H1 (cell line): ENCODE results near the gene POLDIP3. TPM values are rescaled to one million over a fixed set of nuclear protein-coding genes. Genes with fewer than 3 reads are reported as not detected.

Experiments
- CTCF ChIA-PET: fragments of 300-600 bp; sonication (Branson Sonifier 250); formaldehyde crosslinking; loops from one replicate; lab custom pipeline; 2021; ENCODE audit not compliant: partially characterized antibody; lab: Charles Lee
- POLR2A ChIA-PET: fragments of 300-600 bp; sonication (Branson Sonifier 250); formaldehyde crosslinking; loops from one replicate; lab custom pipeline; 2021; ENCODE audit warnings: inconsistent platforms; ENCODE audit not compliant: partially characterized antibody; lab: Charles Lee
- DNase-seq, 2 experiments: peaks; one replicate each; pipeline versions ENCODE4 v3.0.0 to v3.0.0-alpha.2; 2010 to 2022; ENCODE audit warnings: low spot score in 2 of 2, low read depth in 1 of 2, mixed read lengths in 1 of 2
- FAIRE-seq: peaks from 2 replicates; lab custom pipeline; 2011; peaks lifted over from hg19 to GRCh38; lab: Jason Lieb, UNC
- H2AFZ ChIP-seq: 2 replicates; pipeline ENCODE4 v1.8.1; 2012; ENCODE audit warnings: low read length, inconsistent platforms
- H2AK5ac ChIP-seq: 2 replicates; pipeline ENCODE4 v1.6.1; 2013; ENCODE audit warnings: low read depth, low read length
- H2BK120ac ChIP-seq: replicated peaks from 2 replicates; pipeline ENCODE3; 2013; ENCODE audit warnings: low read depth, low read length, inconsistent platforms
- H2BK12ac ChIP-seq: 2 replicates; pipeline ENCODE4 v1.6.1; 2013; ENCODE audit warnings: low read depth, low read length
- H2BK15ac ChIP-seq: 2 replicates; pipeline ENCODE4 v1.6.1; 2013; ENCODE audit warnings: low read length
- H2BK20ac ChIP-seq: 2 replicates; pipeline ENCODE4 v1.6.1; 2013; ENCODE audit warnings: low read length
- H2BK5ac ChIP-seq: 2 replicates; pipeline ENCODE4 v1.6.1; 2013; ENCODE audit warnings: low read depth, low read length
- H3K14ac ChIP-seq: 2 replicates; pipeline ENCODE4 v1.6.1; 2013; ENCODE audit warnings: inconsistent platforms; ENCODE audit not compliant: insufficient read length
- H3K18ac ChIP-seq: 2 replicates; pipeline ENCODE4 v1.6.1; 2013; ENCODE audit warnings: low read length; ENCODE audit errors: extremely low read depth
- H3K23ac ChIP-seq: 2 replicates; pipeline ENCODE4 v1.6.1; 2013; ENCODE audit warnings: inconsistent platforms; ENCODE audit not compliant: insufficient read length
- H3K23me2 ChIP-seq: 2 replicates; pipeline ENCODE4 v1.6.1; 2013; ENCODE audit warnings: low read depth, low read length
- H3K27ac ChIP-seq: 2 replicates; pipeline ENCODE4 v1.6.1; 2011; ENCODE audit warnings: low read depth, low read length, inconsistent platforms
- H3K27me3 ChIP-seq, 4 experiments: replicated peaks in 1 of 4; 1 replicate in 1 of 4; 2 replicates in 3 of 4; pipeline versions ENCODE4 v1.6.1 to v1.8.1; 2011 to 2013; ENCODE audit warnings: low read length in 3 of 4, mild to moderate bottlenecking in 3 of 4, inconsistent platforms in 2 of 4, mixed read lengths in 2 of 4, moderate library complexity in 1 of 4; ENCODE audit not compliant: control insufficient read depth in 3 of 4, insufficient read depth in 3 of 4; ENCODE audit errors: extremely low read depth in 1 of 4
- H3K36me3 ChIP-seq, 4 experiments: 2 replicates each; pipeline versions ENCODE4 v1.6.1 to v1.8.1; 2011 to 2013; ENCODE audit warnings: mild to moderate bottlenecking in 4 of 4, low read length in 3 of 4, moderate library complexity in 2 of 4, control low read depth in 1 of 4, inconsistent platforms in 1 of 4; ENCODE audit not compliant: insufficient read depth in 4 of 4, control insufficient read depth in 2 of 4
- H3K4ac ChIP-seq: replicated peaks from 2 replicates; pipeline ENCODE3; 2013; ENCODE audit warnings: low read length, low read depth, mixed read lengths, inconsistent platforms; ENCODE audit not compliant: insufficient read length
- H3K4me1 ChIP-seq, 4 experiments: replicated peaks in 1 of 4; 1 replicate in 1 of 4; 2 replicates in 3 of 4; pipeline versions ENCODE4 v1.6.1 to v1.8.1; 2011 to 2013; ENCODE audit warnings: low read length in 3 of 4, inconsistent platforms in 2 of 4, mixed read lengths in 1 of 4; ENCODE audit not compliant: insufficient read depth in 4 of 4, control insufficient read depth in 3 of 4
- H3K4me2 ChIP-seq, 2 experiments: 2 replicates each; pipeline versions ENCODE4 v1.6.1 to v1.8.1; 2011 to 2013; ENCODE audit warnings: low read depth in 2 of 2, low read length in 2 of 2, control low read depth in 1 of 2, inconsistent platforms in 1 of 2, mild to moderate bottlenecking in 1 of 2; ENCODE audit not compliant: insufficient read depth in 1 of 2
- H3K4me3 ChIP-seq, 4 experiments: fragments of 200-600, 300-600 bp in 1 of 4; sonication (generic), shearing (Covaris generic), sonication (Bioruptor Twin) in 1 of 4; 2 replicates each; pipeline versions ENCODE4 v1.5.1 to v1.8.1; 2011 to 2016; ENCODE audit warnings: low read length in 4 of 4, low read depth in 3 of 4, control low read depth in 2 of 4, inconsistent platforms in 2 of 4, mild to moderate bottlenecking in 2 of 4, mixed read lengths in 1 of 4, moderate library complexity in 1 of 4; ENCODE audit not compliant: insufficient read depth in 2 of 4; ENCODE audit errors: extremely low read depth in 1 of 4
- H3K56ac ChIP-seq: replicated peaks from 2 replicates; pipeline ENCODE3; 2013; ENCODE audit warnings: low read depth, mild to moderate bottlenecking, mixed read lengths, low read length, inconsistent platforms; ENCODE audit not compliant: insufficient read length
- H3K79me1 ChIP-seq: 2 replicates; pipeline ENCODE4 v1.6.1; 2013; ENCODE audit warnings: low read depth, low read length, control low read depth
- H3K79me2 ChIP-seq, 2 experiments: 2 replicates each; pipeline versions ENCODE4 v1.6.1 to v1.8.1; 2012 to 2013; ENCODE audit warnings: low read length in 2 of 2, mild to moderate bottlenecking in 2 of 2, inconsistent platforms in 1 of 2; ENCODE audit not compliant: insufficient read depth in 2 of 2, control insufficient read depth in 1 of 2
- H3K9ac ChIP-seq, 4 experiments: replicated peaks in 1 of 4; 1 replicate in 1 of 4; 2 replicates in 3 of 4; pipeline versions ENCODE4 v1.6.1 to v1.8.1; 2011 to 2013; ENCODE audit warnings: low read depth in 3 of 4, low read length in 3 of 4, control low read depth in 2 of 4, mild to moderate bottlenecking in 2 of 4, moderate library complexity in 2 of 4, inconsistent platforms in 1 of 4; ENCODE audit errors: extremely low read depth in 1 of 4
- H3K9me3 ChIP-seq, 2 experiments: 2 replicates each; pipeline versions ENCODE4 v1.6.1 to v1.8.1; 2012 to 2013; ENCODE audit warnings: mild to moderate bottlenecking in 2 of 2, moderate library complexity in 2 of 2, control low read depth in 1 of 2, inconsistent platforms in 1 of 2, low read depth in 1 of 2, low read length in 1 of 2, mixed read lengths in 1 of 2; ENCODE audit not compliant: insufficient read depth in 2 of 2
- H4K20me1 ChIP-seq, 2 experiments: replicated peaks in 1 of 2; 2 replicates each; pipeline versions ENCODE3 to v1.8.1; 2011 to 2013; ENCODE audit warnings: inconsistent platforms in 2 of 2, low read length in 2 of 2, mild to moderate bottlenecking in 1 of 2; ENCODE audit not compliant: insufficient read depth in 2 of 2, control insufficient read depth in 1 of 2
- H4K5ac ChIP-seq: 2 replicates; pipeline ENCODE4 v1.6.1; 2013; ENCODE audit warnings: low read length, low read depth, mixed read lengths, inconsistent platforms; ENCODE audit not compliant: insufficient read length
- H4K8ac ChIP-seq: 2 replicates; pipeline ENCODE4 v1.8.0; 2013; ENCODE audit warnings: mild to moderate bottlenecking, moderate library complexity, low read length, inconsistent platforms; ENCODE audit not compliant: insufficient read depth; ENCODE audit errors: extremely low read depth
- H4K91ac ChIP-seq: replicated peaks from 2 replicates; pipeline ENCODE3; 2013; ENCODE audit warnings: low read length, mixed read lengths, inconsistent platforms; ENCODE audit not compliant: insufficient read length
- ASH2L ChIP-seq: fragments of 200-600, 300-600 bp; sonication (generic); IDR thresholded peaks from one replicate; pipeline ENCODE4 v1.7.1; 2017; ENCODE audit warnings: low read length
- BCL11A ChIP-seq, 2 experiments: IDR thresholded peaks; one replicate each; pipeline ENCODE4 v1.6.1; 2011; ENCODE audit warnings: low read depth in 2 of 2, low read length in 2 of 2, mild to moderate bottlenecking in 2 of 2
- CHD2 ChIP-seq: IDR thresholded peaks from 2 replicates; pipeline ENCODE4 v1.6.1; 2012; ENCODE audit warnings: low read length, improper control_type of control experiment
- GTF2F1 ChIP-seq: IDR thresholded peaks from 2 replicates; pipeline ENCODE4 v1.6.1; 2012; ENCODE audit warnings: low read depth, low read length, improper control_type of control experiment, borderline replicate concordance
- MAFK ChIP-seq: IDR thresholded peaks from 2 replicates; pipeline ENCODE4 v1.6.1; 2012; ENCODE audit warnings: low read depth, mild to moderate bottlenecking, improper control_type of control experiment, low read length
- NRF1 ChIP-seq: IDR thresholded peaks from 2 replicates; pipeline ENCODE4 v1.6.1; 2011; ENCODE audit warnings: mild to moderate bottlenecking, low read depth, low read length, improper control_type of control experiment
- SIN3A ChIP-seq, 2 experiments: IDR thresholded peaks in 1 of 2; conservative IDR thresholded peaks in 1 of 2; 2 replicates each; pipeline ENCODE4 v1.6.1; 2011 to 2012; ENCODE audit warnings: low read length in 2 of 2, improper control_type of control experiment in 1 of 2, low read depth in 1 of 2, mild to moderate bottlenecking in 1 of 2
- TAF1 ChIP-seq: IDR thresholded peaks from 2 replicates; pipeline ENCODE4 v1.6.1; 2011; ENCODE audit warnings: mild to moderate bottlenecking, low read depth, low read length
- TBP ChIP-seq: IDR thresholded peaks from 2 replicates; pipeline ENCODE4 v1.6.1; 2011; ENCODE audit warnings: low read depth, low read length, improper control_type of control experiment
- TEAD4 ChIP-seq: IDR thresholded peaks from 2 replicates; pipeline ENCODE4 v1.6.1; 2012; ENCODE audit warnings: low read depth, low read length, inconsistent platforms, mixed read lengths
- ZNF274 ChIP-seq: IDR thresholded peaks from 2 replicates; pipeline ENCODE4 v1.7.0; 2012; ENCODE audit warnings: low read length, borderline replicate concordance; ENCODE audit errors: extremely low read depth
- WGBS, 2 experiments: shearing (Covaris generic) in 1 of 2; methylation state at CpG; one replicate each; pipeline versions ENCODE4 v1.1.6 to v1.1.7; 2013 to 2015; ENCODE audit warnings: low lambda C conversion rate in 2 of 2, mixed read lengths in 2 of 2, inconsistent platforms in 1 of 2, low coverage in 1 of 2, missing lambda C conversion rate in 1 of 2; ENCODE audit not compliant: insufficient replicate concordance in 2 of 2, insufficient coverage in 1 of 2, insufficient read length in 1 of 2; ENCODE audit errors: extremely low coverage in 1 of 2, missing lambda C conversion rate in 1 of 2; 5-methylcytosine and 5-hydroxymethylcytosine counted together
- polyA plus RNA-seq, 7 experiments: library from polyadenylated mRNA; depleted of rRNA in 3 of 7; stranded (reverse) in 5 of 7; unstranded in 2 of 7; fragments of >200 nt in 5 of 7; fragments of 200-250 nt in 2 of 7; gene quantifications; 1 replicate in 5 of 7; 2 replicates in 1 of 7; 4 replicates in 1 of 7; pipeline versions ENCODE4 v1.2.1 to v1.2.3, GENCODE V29; 2011 to 2013; ENCODE audit warnings: missing spikeins in 2 of 7, mixed read lengths in 2 of 7
- total RNA-seq: library from RNA; stranded (reverse); fragmentation: NEBNext Ultra II Directional; extraction: Animal tissue kit (Norgen Biotek cat#: 25700); gene quantifications from 2 replicates; pipeline ENCODE4 v1.2.1, GENCODE V29; 2021

POLDIP3 gene
- total and polyA plus RNA-seq, 2 of the 8 experiments (the other 6 are each of a cell fraction or from before 2014, with no cell fraction given): 43.5 to 84.6 TPM

GRCh38 chr22:42564699-42565098 lies 50.0 kb downstream of the POLDIP3 start:
- Histone ChIP-seq H2BK12ac (no peak overlapping the region), H3K9ac (no peak overlapping the region), H3K4me2 (no peak overlapping the region), H2BK20ac (no peak overlapping the region), H3K27ac (no peak overlapping the region), H3K9me3 (no peaks in the 10 kb centered on the region), H3K79me2 (no peaks in the 10 kb centered on the region), H2AK5ac (no peak overlapping the region), H2BK5ac (no peak overlapping the region), H4K5ac (no peak overlapping the region), H4K8ac (no peak overlapping the region; the same call in 1 of the 2 replicates), H2BK15ac (no peak overlapping the region), H3K14ac (no peak overlapping the region), H3K4me1 (peaks cover 0 to 3% (median 1%) of the 10 kb centered on the region in 4 experiments; a peak in 1 of 7 replicates), H3K23me2 (no peaks in the 10 kb centered on the region; the same call in 1 of the 2 replicates), H3K56ac (no peak overlapping the region), H2AFZ (no peak overlapping the region), H4K20me1 (peaks cover 2 to 4% of the 10 kb centered on the region in 2 experiments), H3K79me1 (no peaks in the 10 kb centered on the region), H2BK120ac (no peak overlapping the region), H3K4ac (no peak overlapping the region), H3K4me3 (no peak overlapping the region), H4K91ac (no peak overlapping the region), H3K18ac (no peak overlapping the region), H3K23ac (no peak overlapping the region), H3K36me3 (no peaks in the 10 kb centered on the region), H3K27me3 (peaks cover 0 to 8% (median 3%) of the 10 kb centered on the region in 4 experiments; a peak in 5 of 7 replicates)
- TF ChIP-seq CHD2 (no peak), TEAD4 (no peak), SIN3A (conservative IDR thresholded peaks at IDR 0.05 in 1 of 2, IDR thresholded peaks at IDR 0.05 in 1 of 2; ENCODE audit: low read depth in 1 of 2, low read length in 2 of 2) (no peak), GTF2F1 (no peak), ZNF274 (no peak), BCL11A (IDR thresholded peaks at IDR 0.05; ENCODE audit: low read depth in 2 of 2, low read length in 2 of 2) (no peak), MAFK (no peak), ASH2L (no peak), NRF1 (no peak), TBP (no peak), TAF1 (no peak)
- DNase-seq (no peak), FAIRE-seq (no peak)
- ChIA-PET CTCF (interaction anchor here (0.6 to 1.7 kb wide), 2 partner anchors 31 to 35 kb away, joined by 3 to 4 read pairs; no protein-coding TSS in a partner anchor), POLR2A (interaction anchor here (0.7 to 1.3 kb wide), 5 partner anchors 11 to 212 kb away, joined by 3 to 4 read pairs (median 3); partner anchors contain the start of gene SERHL2)
- 95% methylated on average over 12 of the region's 17 CpGs; no CpG with 5 or more reads in 1 of the 2 experiments for WGBS, 2 experiments
